ENCODE measurements around the gene KAZN.

- TF ChIP-seq ZFP3 (CRISPR knock-in tag; IDR thresholded peaks at IDR 0.05) (no peak), BACH2 (CRISPR knock-in tag; IDR thresholded peaks at IDR 0.05; ENCODE audit: borderline replicate concordance) (no peak), ISL1 (CRISPR knock-in tag; IDR thresholded peaks at IDR 0.05) (no peak), RARB (CRISPR knock-in tag; IDR thresholded peaks at IDR 0.05) (no peak), ZNF8 (CRISPR knock-in tag; IDR thresholded peaks at IDR 0.05) (no peak)
These were observed 70.1 kb downstream of the KAZN start for GRCh38 chr1:14668538-14668937.
